ENCODE measurements around the gene TUBA1C.
"Not testable (repeated sequence)": the region's sequence is repeated elsewhere in the genome, so short reads cannot be mapped to it uniquely, and the experiment has no call there.

Gene TUBA1C

GRCh38 chr12:49264873-49265792 is at the start of gene TUBA1C:
Gene TUBA1C (plus strand): TSS chr12:49265082. CDS start chr12:49265182, 100 bp downstream.
- peak; percentile 83 for DNase-seq (ENCODE audit: low read depth)

- DNase-seq (ENCODE audit: low read depth), result no peak
Observed at GRCh38 chr12:49219417-49220026, 45.4 kb upstream of the TUBA1C start.

GRCh38 chr12:49220972-49221371 is 43.9 kb upstream of the TUBA1C start:
- no peak for DNase-seq (ENCODE audit: low read depth)

- DNase-seq (ENCODE audit: low read depth), result no peak
Observed at GRCh38 chr12:49223122-49223521, 41.8 kb upstream of the TUBA1C start.

- DNase-seq (ENCODE audit: low read depth), result no peak
Observed at GRCh38 chr12:49223590-49224369, 41.1 kb upstream of the TUBA1C start.

GRCh38 chr12:49225576-49226166 is 39.2 kb upstream of the TUBA1C start:
- no peak for DNase-seq (ENCODE audit: low read depth)

- DNase-seq (ENCODE audit: low read depth), result no peak
Observed at GRCh38 chr12:49227713-49228112, 37.2 kb upstream of the TUBA1C start.

- DNase-seq (ENCODE audit: low read depth), result no peak
Observed at GRCh38 chr12:49228653-49229052, 36.2 kb upstream of the TUBA1C start.

- DNase-seq (ENCODE audit: low read depth), result no peak
Observed at GRCh38 chr12:49230176-49230804, 34.6 kb upstream of the TUBA1C start.

GRCh38 chr12:49230805-49231194 is 34.1 kb upstream of the TUBA1C start:
- no peak for DNase-seq (ENCODE audit: low read depth)

GRCh38 chr12:49231878-49232655 is 32.8 kb upstream of the TUBA1C start:
- DNase-seq (ENCODE audit: low read depth), result no peak

GRCh38 chr12:49232940-49233841 is 31.7 kb upstream of the TUBA1C start:
- DNase-seq (ENCODE audit: low read depth), result no peak

GRCh38 chr12:49233842-49234526 is 30.9 kb upstream of the TUBA1C start:
- no peak for DNase-seq (ENCODE audit: low read depth)

GRCh38 chr12:49236423-49236822 is 28.5 kb upstream of the TUBA1C start:
- DNase-seq (ENCODE audit: low read depth), result no peak

GRCh38 chr12:49243631-49244030 is 21.3 kb upstream of the TUBA1C start:
- DNase-seq (ENCODE audit: low read depth), result no peak

GRCh38 chr12:49244176-49244575 is 20.7 kb upstream of the TUBA1C start:
- no peak for DNase-seq (ENCODE audit: low read depth)

- no peak for DNase-seq (ENCODE audit: low read depth)
Observed at GRCh38 chr12:49251357-49251756, 13.5 kb upstream of the TUBA1C start.

GRCh38 chr12:49253033-49253623 is 11.8 kb upstream of the TUBA1C start:
- DNase-seq (ENCODE audit: low read depth), result no peak

GRCh38 chr12:49255456-49255855 is 9.4 kb upstream of the TUBA1C start:
- not testable (repeated sequence) for DNase-seq (ENCODE audit: low read depth)

Measured in activated T-cell treated with anti-CD3 and anti-CD28 coated beads for 1 hour (primary cell).